PFSK-1 (cell line): ENCODE results near the gene CEP104.

Experiments
- FOXP2 ChIP-seq: optimal IDR thresholded peaks from 2 replicates; pipeline ENCODE3; 2011; ENCODE audit warnings: borderline replicate concordance, control low read depth, inconsistent platforms; ENCODE audit not compliant: insufficient read depth; ENCODE audit errors: extremely low read length, extremely low read depth
- POLR2AphosphoS5 ChIP-seq: IDR thresholded peaks from 2 replicates; pipeline ENCODE4 v1.6.1; 2012; ENCODE audit warnings: low read depth, mild to moderate bottlenecking, control low read depth, low read length, moderate library complexity
- REST ChIP-seq, 2 experiments: IDR thresholded peaks; 2 replicates each; pipeline versions ENCODE4 v1.6.1 to v1.8.0; 2011 to 2012; ENCODE audit warnings: low read depth in 2 of 2, low read length in 2 of 2, control low read depth in 1 of 2, inconsistent platforms in 1 of 2, mild to moderate bottlenecking in 1 of 2, moderate library complexity in 1 of 2; ENCODE audit not compliant: insufficient read depth in 1 of 2
- SIN3A ChIP-seq: IDR thresholded peaks from 2 replicates; pipeline ENCODE4 v1.6.1; 2012; ENCODE audit warnings: mild to moderate bottlenecking, low read length, moderate library complexity, borderline replicate concordance; ENCODE audit not compliant: insufficient read depth
- TAF1 ChIP-seq: IDR thresholded peaks from 2 replicates; pipeline ENCODE4 v1.6.1; 2012; ENCODE audit warnings: low read length, control low read depth, borderline replicate concordance; ENCODE audit not compliant: insufficient read depth

The CEP104 gene

GRCh38 chr1:3886691-3887090 is 29.7 kb upstream of the CEP104 start:
- TF ChIP-seq REST (IDR thresholded peaks at IDR 0.05; ENCODE audit: insufficient read depth in 1 of 2, low read depth in 2 of 2, low read length in 2 of 2), result no peak
- TF ChIP-seq SIN3A, result no peak
- no peak for TF ChIP-seq TAF1

GRCh38 chr1:3886106-3886670 is 29.2 kb upstream of the CEP104 start:
- no peak for TF ChIP-seq TAF1
- TF ChIP-seq FOXP2, result no peak
- TF ChIP-seq POLR2AphosphoS5, result no peak
- no peak for TF ChIP-seq SIN3A
- no peak for TF ChIP-seq REST (IDR thresholded peaks at IDR 0.05; ENCODE audit: insufficient read depth in 1 of 2, low read depth in 2 of 2, low read length in 2 of 2)

GRCh38 chr1:3885611-3886010 is 28.6 kb upstream of the CEP104 start:
- TF ChIP-seq REST (IDR thresholded peaks at IDR 0.05; ENCODE audit: insufficient read depth in 1 of 2, low read depth in 2 of 2, low read length in 2 of 2) (no peak), FOXP2 (no peak), SIN3A (no peak), TAF1 (no peak), POLR2AphosphoS5 (no peak)

GRCh38 chr1:3884966-3885365 is 28.0 kb upstream of the CEP104 start:
- TF ChIP-seq FOXP2, result no peak
- TF ChIP-seq TAF1, result no peak
- TF ChIP-seq SIN3A, result no peak
- TF ChIP-seq REST (IDR thresholded peaks at IDR 0.05; ENCODE audit: insufficient read depth in 1 of 2, low read depth in 2 of 2, low read length in 2 of 2), result no peak
- no peak for TF ChIP-seq POLR2AphosphoS5
